Measurements from ENCODE around the gene CRYBA4.

GRCh38 chr22:26648011-26648497 is 26.3 kb downstream of the CRYBA4 start:
- no peak for TF ChIP-seq EZH2 (IDR thresholded peaks at IDR 0.05)
- TF ChIP-seq POLR2AphosphoS5 (IDR thresholded peaks at IDR 0.05; ENCODE audit: borderline replicate concordance, low read depth, low read length): no peak
- no peak for TF ChIP-seq FOXP2 (optimal IDR thresholded peaks at IDR 0.05; ENCODE audit: control extremely low read depth, extremely low read length, insufficient read depth)
